ENCODE data around the gene TCIRG1. TPM values are rescaled to one million over a fixed set of nuclear protein-coding genes. Genes with fewer than 3 reads are reported as not detected.

The TCIRG1 gene
- total and polyA plus RNA-seq, 2 experiments from 2014 or later = 19.4 to 55.8 TPM

- Histone ChIP-seq H3K4me3 (no peak overlapping the region), H3K27me3 (no peaks in the 10 kb centered on the region), H3K4me1 (ENCODE audit: low read depth) (peaks cover 18% of the 10 kb centered on the region), H3K36me3 (peaks cover 8% of the 10 kb centered on the region), H3K9me3 (ENCODE audit: low read depth) (no peaks in the 10 kb centered on the region), H3K27ac (no peak overlapping the region)
- no peak for DNase-seq (ENCODE audit: low read depth in 1 of 2, low spot score in 1 of 2)
- no peak for TF ChIP-seq CTCF (IDR thresholded peaks at IDR 0.05; ENCODE audit: low read depth, low read length)
Observed at GRCh38 chr11:68096962-68097361, 58.1 kb downstream of the TCIRG1 start.

GRCh38 chr11:68099057-68099456 lies 60.2 kb downstream of the TCIRG1 start:
- Histone ChIP-seq H3K9me3 (ENCODE audit: low read depth) (no peaks in the 10 kb centered on the region), H3K27ac (peak overlapping the region; percentile 83), H3K27me3 (no peaks in the 10 kb centered on the region), H3K36me3 (peaks cover 5% of the 10 kb centered on the region), H3K4me3 (no peak overlapping the region), H3K4me1 (ENCODE audit: low read depth) (peaks cover 15% of the 10 kb centered on the region)
- DNase-seq (ENCODE audit: low read depth in 1 of 2, low spot score in 1 of 2) = no peak
- TF ChIP-seq CTCF (IDR thresholded peaks at IDR 0.05; ENCODE audit: low read depth, low read length) = no peak

DNA sequence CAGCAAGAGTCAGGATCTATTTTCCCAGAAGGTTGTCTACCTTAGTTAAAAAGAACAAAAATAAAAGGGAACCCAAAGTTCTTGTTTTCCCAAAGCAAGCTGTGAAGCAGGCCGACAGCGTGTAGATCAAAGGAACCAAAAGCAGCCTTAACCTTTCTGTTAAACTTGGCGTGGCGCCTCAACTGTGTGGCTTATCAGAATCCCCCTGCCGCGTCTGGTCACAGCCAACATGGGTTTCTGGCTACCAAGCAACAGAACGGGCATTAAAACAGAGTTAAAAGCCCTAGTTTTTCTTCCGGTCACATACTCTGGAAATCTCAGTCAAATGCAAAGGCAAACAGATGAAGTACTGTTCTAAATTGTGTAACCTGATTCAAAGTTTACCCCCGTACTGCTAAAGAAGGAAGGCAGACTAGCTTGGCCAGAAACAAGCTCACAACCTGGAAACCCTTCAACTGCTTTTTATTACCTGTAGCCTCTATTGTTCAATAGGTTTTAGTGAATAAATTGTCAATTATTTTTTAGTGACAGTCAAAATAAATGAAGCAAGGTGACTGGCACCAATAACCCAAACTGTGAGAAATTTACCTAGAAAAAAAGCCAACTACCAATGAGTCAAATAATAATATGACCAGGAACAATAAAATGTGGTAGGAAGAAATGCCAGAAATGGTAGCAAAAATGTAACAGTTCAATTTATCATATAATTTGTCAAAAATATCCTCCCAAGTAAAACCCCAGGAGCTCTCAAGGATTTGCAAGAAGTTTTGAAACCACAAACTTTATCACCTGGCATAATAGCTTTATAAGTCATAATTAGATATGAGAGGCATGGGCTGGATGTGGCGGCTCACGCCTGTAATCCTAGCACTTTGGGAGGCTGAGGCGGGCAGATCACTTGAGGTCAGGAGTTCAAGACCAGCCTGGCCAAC lies 60.9 kb downstream of the TCIRG1 start:
- H3K4me1 ChIP-seq (ENCODE audit: low read depth) = peaks cover 15% of the 10 kb centered on the region
- no peak overlapping the region for H3K4me3 ChIP-seq
- H3K9me3 ChIP-seq (ENCODE audit: low read depth) = no peaks in the 10 kb centered on the region
- H3K36me3 ChIP-seq = peaks cover 5% of the 10 kb centered on the region
- H3K27me3 ChIP-seq = no peaks in the 10 kb centered on the region
- peak; percentile 46 to 64 for DNase-seq (ENCODE audit: low read depth in 1 of 2, low spot score in 1 of 2)
- no peak for TF ChIP-seq CTCF (IDR thresholded peaks at IDR 0.05; ENCODE audit: low read depth, low read length)
- peak overlapping the region; percentile 83 for H3K27ac ChIP-seq

Other genes starting within 250 kb of the TCIRG1 start
- gene UNC93B1, start 34.9 kb upstream of the TCIRG1 start, total RNA-seq = 13.6 and 24.0 TPM in 2 replicates
- 13.2 and 20.0 TPM in 2 replicates for gene UNC93B1, start 34.9 kb upstream of the TCIRG1 start, polyA plus RNA-seq
- gene ALDH3B1, start 28.7 kb upstream of the TCIRG1 start, total RNA-seq = 0.45 and 1.2 TPM in 2 replicates
- gene ALDH3B1, start 28.7 kb upstream of the TCIRG1 start, polyA plus RNA-seq = 0.55 and 0.66 TPM in 2 replicates
- gene NDUFS8, start 8.3 kb upstream of the TCIRG1 start, total RNA-seq = 330 and 471 TPM in 2 replicates
- 473 and 540 TPM in 2 replicates for gene NDUFS8, start 8.3 kb upstream of the TCIRG1 start, polyA plus RNA-seq
- gene CHKA, start 82.4 kb downstream of the TCIRG1 start, total RNA-seq = 49.2 and 143 TPM in 2 replicates
- gene CHKA, start 82.4 kb downstream of the TCIRG1 start, polyA plus RNA-seq = 37.6 and 41.3 TPM in 2 replicates
- gene KMT5B, start 174.3 kb downstream of the TCIRG1 start, total RNA-seq = 29.1 and 36.7 TPM in 2 replicates
- gene KMT5B, start 174.3 kb downstream of the TCIRG1 start, polyA plus RNA-seq = 34.1 and 35.9 TPM in 2 replicates
- gene C11orf24, start 232.9 kb downstream of the TCIRG1 start, total RNA-seq = 19.2 and 32.0 TPM in 2 replicates
- gene C11orf24, start 232.9 kb downstream of the TCIRG1 start, polyA plus RNA-seq = 26.6 and 35.3 TPM in 2 replicates